HG02981 (cell line): ENCODE results near the gene PPP1CB.

ENCODE experiments used
- ATAC-seq: cut with Tn5 transposase; IDR thresholded peaks from one replicate; pipeline ENCODE4 v1.9.1; 2021; ENCODE audit warnings: mild to moderate bottlenecking, moderate library complexity; ENCODE audit not compliant: unreplicated experiment

PPP1CB gene

GRCh38 chr2:28751252-28751955 lies at the start of gene PPP1CB:
TSS of gene PPP1CB (plus strand) at chr2:28751830. CDS start at chr2:28752125, 295 bp downstream.
- ATAC-seq = peak; percentile 81

- no peak for ATAC-seq
These were observed 49.2 kb upstream of the PPP1CB start for GRCh38 chr2:28702415-28702861.

DNA sequence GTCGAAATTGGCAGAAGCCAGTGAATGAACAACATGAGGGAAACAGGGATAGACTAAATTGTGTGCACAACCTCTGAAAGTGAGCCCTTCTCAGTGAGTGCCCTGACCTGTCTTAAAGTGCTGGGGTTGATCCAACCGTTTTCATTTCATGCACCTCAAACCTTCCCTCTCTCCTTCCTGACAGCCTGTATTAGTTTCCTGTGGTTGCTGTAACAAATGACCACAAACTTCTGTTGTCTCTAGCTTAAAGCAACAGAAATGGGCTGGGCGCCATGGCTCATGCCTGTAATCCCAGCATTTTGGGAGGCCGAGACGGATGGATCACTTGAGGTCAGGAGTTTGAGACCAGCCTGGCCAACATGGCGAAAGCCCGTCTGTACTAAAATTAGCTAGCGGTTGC lies 48.8 kb upstream of the PPP1CB start:
- no peak for ATAC-seq

GRCh38 chr2:28704621-28705020 lies 47.0 kb upstream of the PPP1CB start:
- ATAC-seq = no peak

- no peak for ATAC-seq
These were observed 45.7 kb upstream of the PPP1CB start for GRCh38 chr2:28705751-28706440.

GRCh38 chr2:28707592-28707991 lies 44.0 kb upstream of the PPP1CB start:
- no peak for ATAC-seq

- ATAC-seq = no peak
These were observed 42.5 kb upstream of the PPP1CB start for GRCh38 chr2:28709101-28709500.

- ATAC-seq = no peak
These were observed 41.1 kb upstream of the PPP1CB start for GRCh38 chr2:28710545-28710944.

DNA sequence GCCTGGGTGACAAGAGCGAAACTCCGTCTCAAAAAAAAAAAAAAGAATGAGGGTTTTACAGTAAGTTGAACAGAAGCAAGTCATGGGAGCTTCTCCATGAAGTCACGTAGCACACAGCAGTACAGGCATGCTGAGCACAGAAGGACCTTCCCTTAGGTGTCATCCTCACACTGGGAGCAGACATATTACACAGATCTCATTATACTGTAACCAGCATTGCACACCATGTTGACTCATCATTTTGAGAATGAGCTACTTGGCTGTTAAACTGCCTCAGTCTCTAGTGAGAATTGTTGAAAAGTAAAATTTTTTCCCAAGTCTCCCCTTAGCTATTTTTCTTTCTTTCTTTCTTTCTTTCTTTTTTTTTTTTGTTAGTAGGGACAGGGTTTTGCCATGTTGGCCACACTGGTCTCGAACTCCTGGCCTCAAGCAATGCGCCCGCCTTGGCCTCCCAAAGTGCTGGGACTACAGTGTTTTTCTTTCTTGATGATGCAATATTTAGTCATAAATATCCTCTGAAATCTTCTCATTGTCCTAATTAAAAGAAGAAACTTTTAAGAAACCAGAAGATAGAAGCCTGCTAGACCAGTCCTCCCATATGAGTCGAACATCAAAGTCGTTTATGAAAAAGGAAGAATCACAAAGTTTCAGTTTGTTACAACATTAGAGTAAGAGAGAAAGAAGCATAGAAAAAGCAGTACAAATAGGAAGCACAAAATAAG lies 37.9 kb upstream of the PPP1CB start:
- ATAC-seq = no peak

GRCh38 chr2:28716265-28716865 lies 35.3 kb upstream of the PPP1CB start:
- ATAC-seq = no peak

GRCh38 chr2:28717339-28717758 lies 34.3 kb upstream of the PPP1CB start:
- ATAC-seq = no peak

- ATAC-seq = no peak
These were observed 31.3 kb upstream of the PPP1CB start for GRCh38 chr2:28720345-28720744.

- no peak for ATAC-seq
These were observed 29.9 kb upstream of the PPP1CB start for GRCh38 chr2:28721601-28722191.

GRCh38 chr2:28725021-28725711 lies 26.5 kb upstream of the PPP1CB start:
- no peak for ATAC-seq

DNA sequence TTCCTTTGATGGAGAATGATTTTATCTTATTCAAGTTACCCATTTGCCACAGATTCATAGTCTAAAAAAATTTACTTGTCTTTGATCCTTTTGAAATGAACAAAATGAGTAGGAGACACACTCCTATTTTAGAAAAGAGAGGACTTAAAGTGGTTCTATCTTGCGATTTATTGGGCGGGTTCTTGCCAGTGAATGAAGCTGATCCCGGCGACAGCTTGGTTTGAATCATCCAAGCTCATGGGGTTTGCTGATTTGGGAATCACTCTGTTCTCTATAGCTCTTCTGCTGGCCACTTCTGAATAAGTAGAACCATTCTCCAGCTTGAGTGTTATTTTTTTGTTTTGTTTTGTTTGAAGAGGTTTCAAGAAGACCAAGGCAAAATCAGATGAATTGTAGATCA lies 25.5 kb upstream of the PPP1CB start:
- ATAC-seq = no peak

DNA sequence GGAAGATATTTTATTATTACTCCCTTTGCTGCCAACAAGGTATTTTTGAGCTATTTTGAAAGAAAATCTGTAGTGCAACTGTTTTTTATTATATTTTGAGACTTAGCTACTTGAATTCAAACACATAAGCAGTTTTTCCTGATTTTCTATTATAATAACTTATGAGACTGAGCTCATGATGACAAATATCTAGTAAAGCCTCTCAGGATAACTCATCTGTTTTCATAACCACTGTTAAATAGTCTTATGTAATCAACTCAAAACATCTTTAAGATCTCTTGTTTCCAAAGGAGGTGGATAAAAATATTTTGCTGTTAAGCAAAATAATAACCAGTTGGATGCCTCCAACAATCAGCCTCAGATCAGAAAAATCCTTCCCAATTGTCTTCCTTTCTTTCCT lies 21.9 kb upstream of the PPP1CB start:
- ATAC-seq = no peak

- no peak for ATAC-seq
These were observed 20.9 kb upstream of the PPP1CB start for GRCh38 chr2:28730641-28731146.

DNA sequence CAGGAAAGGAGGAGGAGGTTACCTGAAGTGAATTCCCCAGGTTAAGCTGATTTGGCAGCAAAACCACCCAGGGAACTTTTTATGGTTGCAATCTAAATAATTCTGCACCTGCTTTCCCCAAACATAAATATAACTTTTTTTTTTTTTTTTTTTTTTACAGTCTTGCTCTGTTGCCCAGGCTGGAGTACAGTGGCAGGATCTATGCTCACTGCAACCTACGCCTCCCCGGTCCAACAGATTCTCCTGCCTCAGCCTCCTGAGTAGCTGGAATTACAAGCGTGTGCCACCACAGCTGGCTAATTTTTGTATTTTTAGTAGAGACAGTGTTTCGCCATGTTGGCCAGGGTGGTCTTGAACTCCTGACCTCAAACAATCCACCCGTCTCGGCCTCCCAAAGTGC lies 16.1 kb upstream of the PPP1CB start:
- no peak for ATAC-seq

DNA sequence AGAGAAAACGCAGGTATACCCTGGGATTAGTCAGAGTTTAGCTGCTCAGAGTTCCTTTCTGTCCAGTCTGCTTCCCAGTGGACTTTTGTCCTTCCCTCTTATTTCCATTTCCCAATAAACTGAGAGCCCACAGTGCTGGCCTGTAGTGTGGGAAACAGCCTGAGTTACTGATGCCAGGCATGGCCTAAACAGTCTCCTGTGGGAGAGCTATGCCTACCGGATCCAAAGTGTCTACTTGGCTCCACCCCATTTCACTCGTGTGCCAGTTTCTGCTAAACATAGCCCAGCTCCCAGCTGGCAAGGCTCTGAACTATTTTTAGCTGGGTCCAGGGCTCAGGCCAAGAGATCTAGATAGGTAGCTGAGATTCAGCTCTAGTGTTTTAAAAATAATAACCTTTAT lies 15.6 kb upstream of the PPP1CB start:
- ATAC-seq = no peak

GRCh38 chr2:28737655-28738054 lies 14.0 kb upstream of the PPP1CB start:
- ATAC-seq = no peak
